ENCODE measurements around the gene SHKBP1.
"Not testable (repeated sequence)": the region's sequence is repeated elsewhere in the genome, so short reads cannot be mapped to it uniquely, and the experiment has no call there.

Gene SHKBP1

DNA sequence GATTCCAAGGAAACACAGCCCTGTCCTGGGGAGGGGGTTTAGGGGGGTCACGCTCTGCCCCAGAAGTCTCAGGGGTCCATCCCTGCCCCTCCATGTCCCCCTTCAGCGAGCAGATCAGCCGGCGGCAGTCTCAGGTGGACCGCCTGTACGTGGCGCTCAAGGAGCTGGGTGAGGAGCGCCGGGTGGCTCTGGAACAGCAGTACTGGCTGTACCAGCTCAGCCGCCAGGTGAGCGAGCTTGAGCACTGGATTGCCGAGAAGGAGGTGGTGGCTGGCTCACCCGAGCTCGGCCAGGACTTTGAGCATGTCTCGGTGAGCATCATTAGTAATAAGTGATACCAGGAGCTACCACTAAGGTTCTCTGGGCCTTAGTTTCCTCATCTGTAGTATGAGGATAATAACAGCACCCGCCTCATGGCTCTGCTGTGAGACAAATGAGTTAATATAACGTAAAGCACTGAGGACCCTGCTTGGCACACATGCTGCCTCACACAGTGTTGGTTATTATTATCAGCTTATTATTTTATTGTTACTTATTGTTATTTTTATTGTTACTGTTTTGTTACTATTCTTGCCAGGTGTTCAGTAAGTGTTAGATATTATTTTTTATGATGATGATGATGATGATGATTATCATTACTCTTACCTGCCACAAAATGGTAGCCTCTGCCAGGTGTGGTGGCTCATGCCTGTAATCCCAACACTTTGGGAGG lies 20.5 kb upstream of the SHKBP1 start:
- DNase-seq, result no peak

- DNase-seq, result no peak
Measured at GRCh38 chr19:40556953-40557530, 19.6 kb upstream of the SHKBP1 start.

GRCh38 chr19:40559394-40559793 lies 17.3 kb upstream of the SHKBP1 start:
- no peak for DNase-seq

GRCh38 chr19:40560092-40560507 lies 16.6 kb upstream of the SHKBP1 start:
- DNase-seq, result no peak

- DNase-seq, result no peak
Measured at GRCh38 chr19:40561947-40562346, 14.7 kb upstream of the SHKBP1 start.

GRCh38 chr19:40564535-40564934 lies 12.1 kb upstream of the SHKBP1 start:
- not testable (repeated sequence) for DNase-seq

GRCh38 chr19:40565355-40565754 lies 11.3 kb upstream of the SHKBP1 start:
- no peak for DNase-seq

- no peak for DNase-seq
Measured at GRCh38 chr19:40565910-40566495, 10.7 kb upstream of the SHKBP1 start.

- DNase-seq, result no peak
Measured at GRCh38 chr19:40567040-40567749, 9.5 kb upstream of the SHKBP1 start.

DNA sequence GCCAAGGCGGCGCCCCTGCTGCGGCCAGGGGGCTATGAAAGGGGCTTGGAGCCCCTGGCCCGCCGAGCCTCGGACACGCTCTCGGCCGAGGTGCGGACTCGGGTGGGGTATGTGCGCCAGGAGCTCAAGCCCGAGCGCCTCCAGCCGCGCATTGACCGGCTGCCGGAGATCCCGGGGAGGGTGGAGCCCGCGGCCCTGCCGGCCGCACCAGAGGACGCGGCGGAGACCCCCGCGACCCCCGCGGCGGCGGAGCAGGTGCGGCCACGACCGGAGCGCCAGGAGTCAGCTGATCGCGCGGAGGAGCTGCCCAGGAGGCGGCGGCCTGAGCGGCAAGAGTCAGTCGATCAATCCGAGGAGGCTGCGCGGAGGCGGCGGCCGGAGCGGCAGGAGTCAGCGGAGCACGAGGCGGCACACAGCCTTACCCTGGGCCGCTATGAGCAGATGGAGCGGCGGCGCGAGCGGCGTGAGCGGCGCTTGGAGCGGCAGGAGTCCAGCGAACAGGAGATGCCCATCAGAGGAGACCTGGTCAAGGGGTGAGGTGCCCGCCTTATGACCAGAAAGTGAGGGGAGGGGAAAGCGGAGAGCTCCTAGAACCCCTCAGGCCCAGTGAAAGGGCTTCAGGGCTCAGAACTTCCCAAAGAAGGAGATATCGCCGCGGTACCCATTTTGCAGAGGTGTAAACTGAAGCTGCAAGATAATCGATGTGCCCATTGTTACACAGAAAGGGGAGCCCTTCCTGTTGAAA lies 8.8 kb upstream of the SHKBP1 start:
- no peak for DNase-seq

DNA sequence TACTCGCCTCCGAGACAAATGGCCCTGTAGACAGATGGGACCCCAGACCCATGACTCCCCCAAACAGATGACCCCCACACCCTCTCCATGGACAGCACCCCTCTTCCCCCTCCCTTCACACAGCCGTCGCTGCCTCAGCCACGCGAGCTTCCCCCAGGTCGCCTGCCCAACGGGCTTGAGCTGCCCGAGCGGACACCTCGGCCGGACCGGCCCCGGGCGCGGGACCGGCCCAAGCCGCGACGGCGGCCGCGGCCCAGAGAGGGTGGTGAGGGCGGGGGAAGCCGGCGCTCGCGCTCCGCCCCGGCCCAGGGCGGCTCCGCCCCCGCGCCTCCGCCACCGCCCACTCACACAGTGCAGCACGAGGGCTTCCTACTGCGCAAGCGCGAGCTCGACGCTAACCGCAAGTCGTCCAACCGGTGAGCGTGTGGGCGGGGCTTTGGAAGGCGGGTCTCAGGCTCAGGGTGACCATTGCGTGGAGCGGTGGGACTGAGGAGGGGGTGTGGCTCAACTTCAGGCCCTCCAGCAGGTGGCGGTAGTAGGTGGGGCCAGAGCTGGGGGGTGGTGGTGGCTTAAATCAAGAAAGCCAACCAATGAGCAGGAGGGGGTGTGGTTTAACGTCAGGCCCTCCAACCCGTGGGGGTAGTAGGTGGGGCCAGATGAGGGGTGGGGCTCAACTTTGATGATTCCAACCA lies 6.2 kb upstream of the SHKBP1 start:
- peak; percentile 93 to 97 for DNase-seq

- no peak for DNase-seq
Measured at GRCh38 chr19:40571005-40571318, 5.7 kb upstream of the SHKBP1 start.

GRCh38 chr19:40571831-40572495 lies 4.7 kb upstream of the SHKBP1 start:
- DNase-seq, result no peak

DNA sequence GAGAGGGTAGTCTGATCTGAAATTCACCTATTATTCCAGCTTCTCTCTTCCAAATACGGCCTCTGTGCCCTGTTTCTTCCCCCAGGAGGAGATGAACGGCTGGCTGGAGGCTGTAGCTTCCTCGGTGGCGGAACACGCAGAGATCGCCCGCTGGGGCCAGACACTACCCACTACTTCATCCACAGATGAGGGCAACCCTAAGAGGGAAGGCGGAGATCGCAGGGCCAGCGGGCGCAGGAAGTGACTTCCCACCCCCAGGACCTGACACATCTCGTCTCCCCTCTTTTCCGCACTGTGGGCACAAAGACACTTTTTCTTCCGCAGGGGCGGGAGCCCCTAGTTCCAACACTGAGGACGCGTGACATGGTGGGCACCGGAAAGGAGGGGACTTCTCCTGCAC lies 1.3 kb upstream of the SHKBP1 start:
- no peak for DNase-seq

GRCh38 chr19:40576151-40576584 lies 505 bp upstream of the SHKBP1 start:
- no peak for DNase-seq

DNA sequence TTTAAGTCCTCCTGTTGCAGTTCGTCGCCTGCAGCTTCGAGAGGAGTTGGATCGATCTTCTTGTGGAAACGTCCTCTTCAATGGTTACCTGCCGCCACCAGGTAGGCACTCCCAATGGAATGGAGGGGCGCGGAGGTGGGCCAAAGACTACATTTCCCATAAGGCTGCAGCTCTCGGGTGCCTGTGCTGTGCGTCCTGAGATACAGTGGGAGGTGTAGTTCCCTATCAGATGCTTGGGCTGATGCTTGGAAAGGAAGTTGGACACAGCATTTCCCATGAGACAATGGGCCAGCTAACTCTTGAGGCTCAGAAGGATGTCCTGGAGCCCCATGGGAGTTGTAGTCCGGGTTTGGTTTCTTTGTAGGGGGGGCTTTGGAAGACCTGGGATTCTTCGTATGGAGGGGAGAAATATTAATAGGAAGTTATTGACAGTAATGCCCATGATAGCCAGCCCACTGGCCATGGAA lies 1.8 kb downstream of the SHKBP1 start:
- DNase-seq, result peak in 1 of 2 experiments; percentile 22

DNA sequence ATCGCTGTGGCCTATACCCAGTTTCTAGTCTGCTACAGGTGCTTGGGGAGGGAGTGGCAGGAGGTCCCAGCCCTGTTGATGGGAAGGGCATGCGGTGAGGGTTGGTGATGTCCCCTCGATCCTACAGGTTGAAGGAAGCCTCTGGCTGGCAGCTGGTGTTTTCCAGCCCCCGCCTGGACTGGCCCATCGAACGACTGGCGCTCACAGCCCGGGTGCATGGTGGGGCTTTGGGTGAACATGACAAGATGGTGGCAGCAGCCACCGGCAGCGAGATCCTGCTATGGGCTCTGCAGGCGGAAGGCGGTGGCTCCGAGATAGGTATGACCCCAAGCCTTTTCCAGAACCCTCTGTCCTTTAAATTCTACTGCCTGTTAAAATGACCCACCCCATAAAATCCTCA lies 3.9 kb downstream of the SHKBP1 start:
- DNase-seq, result no peak

DNA sequence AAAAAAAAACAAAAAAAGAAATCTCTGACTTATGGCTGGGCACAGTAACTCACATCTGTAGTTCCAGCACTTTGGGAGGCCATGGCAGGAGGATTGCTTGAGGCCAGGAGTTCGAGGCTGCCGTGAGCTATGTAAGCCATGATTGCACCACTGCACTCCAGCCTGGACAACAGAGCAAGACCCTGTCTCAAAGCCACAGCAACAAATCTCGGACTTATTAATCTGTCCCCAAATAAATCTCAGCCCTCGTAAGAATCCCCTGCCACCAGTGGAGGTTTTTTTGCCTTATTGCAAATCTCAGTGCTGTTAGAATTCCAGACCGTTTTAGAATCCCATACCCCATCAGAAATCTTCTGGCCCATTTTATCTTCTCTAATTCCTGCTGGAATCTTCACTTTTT lies 4.9 kb downstream of the SHKBP1 start:
- DNase-seq, result no peak

DNA sequence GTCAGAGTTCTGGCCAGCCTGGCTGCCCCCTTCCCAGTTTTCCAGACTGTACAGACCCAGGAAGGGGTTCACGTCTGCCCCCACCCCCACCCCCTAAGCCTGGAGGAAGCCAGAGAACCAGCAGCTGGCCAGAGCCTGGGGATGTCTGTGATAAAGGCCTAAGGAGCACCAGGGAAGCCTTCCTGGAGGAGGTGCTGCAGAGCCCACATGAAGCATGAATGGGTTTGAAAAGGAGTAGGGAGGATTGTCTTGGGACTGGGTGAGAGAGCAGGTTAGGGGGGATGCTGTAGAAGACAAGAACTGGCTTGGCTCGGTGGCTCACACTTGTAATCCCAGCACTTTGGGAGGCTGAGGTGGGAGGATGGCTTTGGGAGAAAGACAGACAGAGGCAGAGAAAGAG lies 5.8 kb downstream of the SHKBP1 start:
- no peak for DNase-seq

GRCh38 chr19:40583283-40583682 lies 6.6 kb downstream of the SHKBP1 start:
- no peak for DNase-seq

DNA sequence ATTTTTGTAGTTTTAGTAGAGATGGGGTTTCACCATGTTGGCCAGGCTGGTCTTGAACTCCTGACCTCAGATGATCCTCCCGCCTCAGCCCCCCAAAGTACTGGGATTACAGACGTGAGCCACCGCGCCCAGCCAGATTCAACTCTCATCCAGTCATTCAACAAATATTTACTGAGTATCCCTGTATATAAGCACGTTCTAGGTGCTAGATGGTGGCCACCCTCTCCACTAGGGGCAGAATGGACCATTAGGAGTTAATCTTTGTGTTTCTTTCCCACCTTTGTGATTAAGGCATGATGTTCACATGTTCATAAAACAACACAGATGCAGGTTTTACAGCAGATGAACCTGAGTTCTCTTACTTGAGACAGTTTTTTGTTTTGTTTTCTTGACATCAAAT lies 7.3 kb downstream of the SHKBP1 start:
- DNase-seq, result peak in 1 of 2 experiments; percentile 47
